PFSK-1 (cell line): ENCODE measurements around the gene SORBS2.

Experiments
- POLR2AphosphoS5 ChIP-seq: IDR thresholded peaks from 2 replicates; pipeline ENCODE4 v1.6.1; 2012; ENCODE audit warnings: low read depth, mild to moderate bottlenecking, control low read depth, low read length, moderate library complexity
- REST ChIP-seq, 2 experiments: IDR thresholded peaks; 2 replicates each; pipeline versions ENCODE4 v1.6.1 to v1.8.0; 2011 to 2012; ENCODE audit warnings: low read depth in 2 of 2, low read length in 2 of 2, control low read depth in 1 of 2, inconsistent platforms in 1 of 2, mild to moderate bottlenecking in 1 of 2, moderate library complexity in 1 of 2; ENCODE audit not compliant: insufficient read depth in 1 of 2
- TAF1 ChIP-seq: IDR thresholded peaks from 2 replicates; pipeline ENCODE4 v1.6.1; 2012; ENCODE audit warnings: low read length, control low read depth, borderline replicate concordance; ENCODE audit not compliant: insufficient read depth

- TF ChIP-seq POLR2AphosphoS5 (no peak), TAF1 (no peak), REST (IDR thresholded peaks at IDR 0.05; ENCODE audit: insufficient read depth in 1 of 2, low read depth in 2 of 2, low read length in 2 of 2) (no peak)
Observed at GRCh38 chr4:185809533-185810071, 2.4 kb downstream of the SORBS2 start.
